NOMO-1 (cell line): ENCODE data around the gene TSC2.

Experiments
- DNase-seq, 2 experiments: peaks; one replicate each; lab custom pipeline; 2025; ENCODE audit not compliant: unreplicated experiment in 2 of 2; lab: John Stamatoyannopoulos, UW

Gene TSC2

DNA sequence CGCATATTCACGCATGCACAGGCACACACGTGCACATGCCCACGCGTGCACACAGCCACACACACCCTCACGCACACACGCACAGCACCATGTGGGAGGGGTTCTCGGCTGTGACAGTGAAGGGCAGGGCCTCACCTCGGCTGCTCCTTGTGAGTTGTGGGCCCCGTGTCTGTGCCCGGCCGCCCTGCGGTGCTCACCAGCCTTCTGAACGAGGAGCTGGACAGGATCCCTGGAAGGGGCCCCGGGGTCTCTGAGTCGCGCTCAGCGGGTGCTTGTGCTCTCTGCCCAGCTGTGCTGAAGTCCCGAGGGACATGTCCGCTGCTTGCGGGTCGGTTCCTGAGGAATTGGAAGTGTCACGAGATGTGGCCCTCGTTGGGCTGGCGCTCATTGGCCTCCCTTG is 16.1 kb downstream of the TSC2 start:
- no peak for DNase-seq

DNA sequence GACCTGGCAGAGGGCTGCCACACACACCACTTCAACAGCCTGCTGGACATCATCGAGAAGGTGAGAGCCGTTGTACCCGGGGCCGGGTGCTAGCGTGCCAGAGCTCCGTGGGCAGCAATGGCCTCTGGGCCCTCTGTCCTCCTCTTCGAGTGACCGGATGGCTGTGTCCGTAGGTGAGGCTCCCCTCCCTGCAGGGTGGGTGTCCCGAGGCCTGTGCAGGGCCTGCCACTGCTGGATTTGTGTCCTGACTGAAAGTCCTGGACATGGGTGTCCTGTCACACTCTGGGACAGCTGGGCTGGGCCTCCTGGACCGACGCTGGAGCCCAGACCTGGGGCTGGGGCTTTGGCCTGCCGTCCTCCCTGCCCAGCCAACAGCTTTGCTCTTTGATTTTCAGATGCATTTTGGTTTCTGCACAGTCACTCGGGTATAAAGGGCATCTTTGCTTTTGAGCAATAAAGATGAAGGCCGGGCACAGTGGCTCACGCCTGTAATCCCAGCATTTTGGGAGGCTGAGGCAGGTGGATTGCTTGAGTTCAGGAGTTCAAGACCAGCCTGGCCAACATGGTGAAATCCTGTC is 16.7 kb downstream of the TSC2 start:
- no peak for DNase-seq

DNA sequence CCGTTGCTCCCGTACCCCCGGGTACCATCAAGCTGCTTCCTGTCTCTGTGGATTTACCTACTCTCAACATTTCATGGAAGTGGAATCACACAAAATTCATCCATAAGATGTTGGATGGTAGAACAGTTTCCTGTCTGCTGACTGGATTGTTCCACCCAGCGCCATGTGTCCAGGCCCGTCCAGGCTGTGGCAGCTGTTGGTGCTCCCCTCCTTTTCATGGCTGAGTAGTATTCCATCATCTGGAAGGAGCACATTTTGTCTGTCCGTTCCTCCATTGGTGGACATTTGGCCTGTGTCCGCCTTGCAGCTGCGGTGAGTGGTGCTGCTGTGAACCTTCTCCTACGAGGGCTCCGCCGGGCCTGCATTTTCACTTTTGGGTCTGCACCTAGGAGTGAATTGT is 18.4 kb downstream of the TSC2 start:
- no peak for DNase-seq

DNA sequence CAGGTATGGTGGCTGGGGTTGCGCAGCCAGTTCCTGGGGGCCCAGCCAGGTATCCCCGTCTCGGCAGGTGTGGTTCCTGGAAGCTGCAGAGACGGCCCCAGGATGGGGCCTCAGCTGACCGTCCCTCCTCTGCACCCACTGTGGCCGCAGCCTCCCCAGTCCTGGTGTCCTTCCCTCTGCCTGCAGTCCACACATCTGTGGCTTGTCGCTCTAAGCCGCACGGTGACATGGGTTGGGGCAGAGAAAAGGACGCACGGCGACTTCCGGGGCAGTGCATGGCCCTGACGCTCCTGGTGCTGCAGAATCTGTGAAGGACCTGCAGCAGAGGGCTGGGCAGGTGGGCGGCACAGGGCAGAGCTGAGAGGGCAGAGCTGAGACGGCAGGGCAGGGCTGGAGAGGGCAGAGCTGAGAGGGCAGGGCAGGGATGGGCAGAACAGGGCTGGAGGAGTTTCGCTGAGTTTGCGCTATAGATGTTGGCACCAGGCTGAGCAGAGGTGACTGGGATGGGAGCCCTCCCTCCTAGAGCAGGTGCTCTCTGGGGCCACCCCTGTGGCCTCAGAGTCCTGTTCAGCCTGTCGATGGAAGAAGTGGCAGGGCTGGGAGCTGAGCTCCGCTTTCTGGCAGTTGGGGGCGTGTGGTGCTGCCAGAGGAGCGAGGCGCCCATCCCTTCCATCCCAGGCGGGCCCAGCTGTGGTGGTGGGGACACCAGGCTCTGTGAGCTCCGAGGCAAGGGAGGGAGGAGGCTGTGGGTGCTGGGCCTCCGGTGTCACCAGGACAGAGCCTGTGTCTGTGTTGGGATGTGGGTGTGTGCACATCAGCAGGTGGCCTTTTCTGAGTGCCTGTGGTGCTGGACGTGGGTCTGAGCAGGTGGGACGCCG is 23.0 kb downstream of the TSC2 start:
- no peak for DNase-seq

DNA sequence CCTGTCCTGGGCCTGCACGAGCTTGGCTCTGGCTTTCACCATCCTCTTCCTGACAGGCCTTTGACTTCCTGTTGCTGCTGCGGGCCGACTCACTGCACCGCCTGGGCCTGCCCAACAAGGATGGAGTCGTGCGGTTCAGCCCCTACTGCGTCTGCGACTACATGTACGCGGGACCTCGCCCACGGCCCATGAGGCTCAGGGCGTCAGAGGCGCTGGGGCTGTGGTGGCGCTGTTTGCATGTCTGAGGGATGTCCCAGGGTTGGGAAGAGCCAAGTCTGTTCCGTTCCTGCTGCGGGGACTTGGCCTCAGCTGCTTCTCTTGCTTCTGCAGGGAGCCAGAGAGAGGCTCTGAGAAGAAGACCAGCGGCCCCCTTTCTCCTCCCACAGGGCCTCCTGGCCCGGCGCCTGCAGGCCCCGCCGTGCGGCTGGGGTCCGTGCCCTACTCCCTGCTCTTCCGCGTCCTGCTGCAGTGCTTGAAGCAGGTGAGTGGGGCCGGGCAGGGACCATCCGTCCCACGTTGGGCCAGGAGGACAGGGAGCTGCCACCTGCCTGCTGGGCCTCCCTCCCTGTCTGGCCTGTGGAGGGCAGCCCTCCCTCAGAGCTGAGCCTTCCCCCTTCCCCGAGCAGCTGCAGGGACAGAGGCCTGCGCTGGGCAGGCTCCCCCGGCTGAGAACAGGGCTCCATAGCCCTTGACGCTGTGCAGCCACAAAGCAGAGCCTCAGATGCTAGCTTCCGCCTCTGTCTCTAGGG is 23.8 kb downstream of the TSC2 start:
- no peak for DNase-seq

DNA sequence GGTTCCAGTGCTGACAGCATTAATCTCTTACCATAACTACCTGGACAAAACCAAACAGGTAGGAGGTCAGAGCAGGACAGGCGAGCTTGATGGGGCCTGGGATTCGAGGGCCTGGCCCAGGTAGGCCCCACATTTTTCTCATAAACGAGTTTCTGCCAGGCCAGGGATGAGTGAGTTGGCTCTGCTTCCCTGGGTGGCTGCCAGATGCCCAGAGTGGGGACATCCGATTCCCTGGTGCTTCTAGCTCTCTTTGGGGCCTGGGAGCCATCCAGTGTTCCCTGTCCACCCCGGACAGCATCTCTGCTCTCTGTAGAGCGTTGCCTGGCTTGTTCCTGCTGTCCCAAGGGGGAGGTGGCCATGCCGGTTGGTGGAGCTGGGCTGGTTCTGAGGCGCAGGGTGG is 25.1 kb downstream of the TSC2 start:
- DNase-seq: no peak

DNA sequence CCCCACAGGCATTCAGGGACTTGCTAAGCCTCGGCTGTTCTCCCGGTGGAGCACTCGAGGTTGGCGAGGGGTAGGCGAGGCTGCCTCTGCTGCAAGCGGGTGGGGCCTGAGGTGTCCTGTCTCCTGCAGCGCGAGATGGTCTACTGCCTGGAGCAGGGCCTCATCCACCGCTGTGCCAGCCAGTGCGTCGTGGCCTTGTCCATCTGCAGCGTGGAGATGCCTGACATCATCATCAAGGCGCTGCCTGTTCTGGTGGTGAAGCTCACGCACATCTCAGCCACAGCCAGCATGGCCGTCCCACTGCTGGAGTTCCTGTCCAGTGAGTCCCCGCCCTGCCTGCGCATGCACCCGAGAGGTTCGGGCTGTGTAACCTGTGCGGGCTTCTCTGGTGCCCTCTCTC is 26.3 kb downstream of the TSC2 start:
- no peak for DNase-seq

DNA sequence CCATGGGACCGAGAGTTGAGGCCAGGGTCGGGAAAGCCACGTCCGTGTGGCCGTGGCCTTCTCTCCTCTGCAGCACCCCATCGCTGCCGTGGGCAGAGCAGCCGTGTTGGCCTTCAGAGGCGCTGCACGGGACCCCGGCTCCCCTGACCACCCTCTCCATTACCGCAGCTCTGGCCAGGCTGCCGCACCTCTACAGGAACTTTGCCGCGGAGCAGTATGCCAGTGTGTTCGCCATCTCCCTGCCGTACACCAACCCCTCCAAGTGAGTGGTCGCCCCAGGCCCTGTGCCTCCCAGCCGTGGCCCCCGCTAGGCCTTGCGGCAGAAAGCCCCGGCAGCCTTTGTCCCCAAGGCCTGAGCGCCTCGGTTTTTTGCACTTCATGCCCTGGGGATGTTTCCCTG is 27.8 kb downstream of the TSC2 start:
- no peak for DNase-seq

DNA sequence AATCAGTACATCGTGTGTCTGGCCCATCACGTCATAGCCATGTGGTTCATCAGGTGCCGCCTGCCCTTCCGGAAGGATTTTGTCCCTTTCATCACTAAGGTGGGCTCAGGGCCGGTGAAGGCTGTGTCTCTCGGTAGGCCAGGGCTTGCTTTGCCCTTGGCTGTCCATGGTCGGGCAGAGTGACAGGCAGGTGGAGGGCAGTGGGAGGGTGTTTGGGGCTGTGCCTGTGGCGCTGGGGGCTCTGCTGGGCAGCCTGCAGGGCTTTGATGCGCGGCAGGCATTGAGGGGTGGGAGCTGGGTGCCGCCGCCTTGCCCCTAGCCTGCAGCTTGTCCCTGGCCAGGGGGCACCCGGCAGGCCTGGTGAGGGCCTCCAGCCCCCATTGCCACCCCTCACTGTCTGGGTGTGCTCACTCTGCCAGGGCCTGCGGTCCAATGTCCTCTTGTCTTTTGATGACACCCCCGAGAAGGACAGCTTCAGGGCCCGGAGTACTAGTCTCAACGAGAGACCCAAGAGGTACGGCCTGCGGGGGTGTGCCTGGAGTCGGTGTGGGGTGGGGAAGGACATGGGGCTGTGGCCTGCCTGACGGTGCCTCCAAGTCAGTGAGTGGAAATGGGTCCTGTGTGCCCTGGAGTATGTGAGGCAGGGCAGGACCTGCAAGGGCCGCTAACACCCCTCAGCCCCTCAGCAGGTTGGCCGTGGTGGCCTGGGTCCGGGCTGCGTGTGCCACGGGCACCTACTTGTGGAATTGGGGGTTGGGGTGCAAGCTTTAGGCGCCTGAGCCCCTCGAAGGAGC is 28.5 kb downstream of the TSC2 start:
- no peak for DNase-seq

DNA sequence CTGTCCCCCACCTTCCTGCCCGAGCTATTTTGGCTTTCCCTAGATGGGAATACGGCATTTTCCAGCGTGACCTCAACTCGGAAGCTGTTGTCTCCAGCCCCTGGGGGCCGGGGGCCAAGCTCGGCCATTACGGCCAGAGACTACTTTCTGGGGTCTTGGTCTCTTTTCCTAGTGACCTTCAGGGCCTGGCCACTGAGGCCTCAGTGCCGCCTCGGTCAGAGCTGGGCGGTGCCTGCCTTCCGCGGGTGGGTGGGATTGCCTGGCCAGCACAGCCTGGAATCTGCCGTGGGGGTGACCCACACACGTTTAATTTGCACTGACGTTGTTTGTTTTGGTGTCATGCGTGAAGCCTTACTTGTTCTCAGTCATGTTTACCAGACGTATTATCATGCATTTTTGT is 29.2 kb downstream of the TSC2 start:
- DNase-seq: no peak

DNA sequence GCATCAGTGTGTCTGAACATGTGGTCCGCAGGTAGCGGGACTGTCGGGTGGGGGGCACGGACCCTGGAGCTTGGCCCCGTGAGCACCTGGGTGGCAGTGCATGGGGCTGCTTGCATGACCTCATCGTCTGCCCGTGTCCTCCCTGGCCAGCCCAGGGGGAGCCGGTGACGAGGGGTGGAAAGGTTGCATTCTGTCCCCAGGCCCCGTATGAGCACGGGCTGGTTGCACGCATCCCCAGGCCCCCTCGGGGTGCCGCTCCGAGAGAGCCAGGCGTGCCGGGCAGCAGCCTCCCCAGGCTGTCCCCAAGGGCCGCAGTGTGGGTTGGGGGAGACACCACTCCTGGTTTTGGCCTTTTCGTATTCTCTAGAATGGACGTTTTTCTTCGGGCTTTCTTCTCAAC is 29.9 kb downstream of the TSC2 start:
- no peak for DNase-seq

DNA sequence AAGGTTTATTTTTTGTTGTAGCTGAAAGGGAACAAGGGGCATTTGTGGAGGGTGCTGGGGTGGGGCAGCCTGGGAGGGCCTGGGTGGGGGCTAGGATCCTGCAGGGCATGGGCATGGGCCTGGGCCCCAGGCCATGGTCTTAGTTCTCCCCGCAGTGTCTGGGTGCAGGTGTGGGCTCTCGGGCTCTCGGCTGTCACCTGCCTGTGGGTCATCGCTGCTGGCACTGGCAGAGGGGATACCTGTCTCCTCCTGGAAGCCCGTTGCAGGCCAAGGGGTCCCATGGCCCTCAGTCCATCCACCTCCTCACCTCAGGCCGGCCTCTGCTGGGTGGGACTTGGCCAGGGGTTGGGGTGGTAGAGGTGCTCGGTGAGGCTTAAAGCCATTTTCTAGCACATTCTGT is 30.3 kb downstream of the TSC2 start:
- DNase-seq: no peak

DNA sequence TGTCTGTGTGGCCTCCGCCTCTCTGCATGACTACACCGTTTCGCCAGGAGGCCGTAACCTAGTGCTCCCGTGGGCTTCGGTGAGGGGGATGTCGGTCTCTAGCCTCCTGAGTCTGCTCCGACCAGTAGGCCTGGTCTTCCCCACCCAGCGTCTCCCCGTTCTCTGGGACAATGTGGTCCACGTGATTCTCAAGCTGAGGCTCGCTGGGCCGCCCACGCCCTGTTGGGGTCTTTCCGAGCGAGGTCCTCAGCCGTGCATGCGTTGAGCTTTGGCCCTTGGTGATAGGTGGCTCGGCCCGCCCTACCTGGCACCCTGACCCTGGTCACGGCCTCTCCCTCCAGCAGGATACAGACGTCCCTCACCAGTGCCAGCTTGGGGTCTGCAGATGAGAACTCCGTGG is 30.9 kb downstream of the TSC2 start:
- no peak for DNase-seq

DNA sequence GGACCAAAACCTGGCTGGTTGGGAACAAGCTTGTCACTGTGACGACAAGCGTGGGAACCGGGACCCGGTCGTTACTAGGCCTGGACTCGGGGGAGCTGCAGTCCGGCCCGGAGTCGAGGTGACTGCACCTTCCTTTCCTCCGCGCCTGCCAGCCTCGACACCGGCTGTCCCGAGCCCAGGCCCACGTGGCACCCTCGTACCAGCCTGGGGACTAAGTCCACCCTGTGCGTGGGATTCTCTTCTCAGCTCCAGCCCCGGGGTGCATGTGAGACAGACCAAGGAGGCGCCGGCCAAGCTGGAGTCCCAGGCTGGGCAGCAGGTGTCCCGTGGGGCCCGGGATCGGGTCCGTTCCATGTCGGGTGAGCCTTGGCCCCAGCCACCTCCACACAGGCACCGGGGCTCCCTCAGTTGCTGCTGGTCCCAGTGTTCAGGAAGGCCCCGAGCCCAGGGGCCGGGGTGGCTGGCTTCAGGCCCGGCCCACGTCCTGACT is 31.6 kb downstream of the TSC2 start:
- no peak for DNase-seq

DNA sequence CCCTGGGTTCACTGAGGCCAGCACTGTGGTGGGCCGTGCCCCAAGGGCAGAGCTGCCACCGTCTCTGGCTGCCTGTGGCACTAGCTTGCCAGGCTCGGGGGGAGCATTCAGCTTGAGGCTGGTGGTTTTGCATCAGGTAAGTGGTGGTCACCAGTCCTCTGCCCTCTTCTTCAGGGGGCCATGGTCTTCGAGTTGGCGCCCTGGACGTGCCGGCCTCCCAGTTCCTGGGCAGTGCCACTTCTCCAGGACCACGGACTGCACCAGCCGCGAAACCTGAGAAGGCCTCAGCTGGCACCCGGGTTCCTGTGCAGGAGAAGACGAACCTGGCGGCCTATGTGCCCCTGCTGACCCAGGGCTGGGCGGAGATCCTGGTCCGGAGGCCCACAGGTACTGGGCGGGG is 32.2 kb downstream of the TSC2 start:
- no peak for DNase-seq

DNA sequence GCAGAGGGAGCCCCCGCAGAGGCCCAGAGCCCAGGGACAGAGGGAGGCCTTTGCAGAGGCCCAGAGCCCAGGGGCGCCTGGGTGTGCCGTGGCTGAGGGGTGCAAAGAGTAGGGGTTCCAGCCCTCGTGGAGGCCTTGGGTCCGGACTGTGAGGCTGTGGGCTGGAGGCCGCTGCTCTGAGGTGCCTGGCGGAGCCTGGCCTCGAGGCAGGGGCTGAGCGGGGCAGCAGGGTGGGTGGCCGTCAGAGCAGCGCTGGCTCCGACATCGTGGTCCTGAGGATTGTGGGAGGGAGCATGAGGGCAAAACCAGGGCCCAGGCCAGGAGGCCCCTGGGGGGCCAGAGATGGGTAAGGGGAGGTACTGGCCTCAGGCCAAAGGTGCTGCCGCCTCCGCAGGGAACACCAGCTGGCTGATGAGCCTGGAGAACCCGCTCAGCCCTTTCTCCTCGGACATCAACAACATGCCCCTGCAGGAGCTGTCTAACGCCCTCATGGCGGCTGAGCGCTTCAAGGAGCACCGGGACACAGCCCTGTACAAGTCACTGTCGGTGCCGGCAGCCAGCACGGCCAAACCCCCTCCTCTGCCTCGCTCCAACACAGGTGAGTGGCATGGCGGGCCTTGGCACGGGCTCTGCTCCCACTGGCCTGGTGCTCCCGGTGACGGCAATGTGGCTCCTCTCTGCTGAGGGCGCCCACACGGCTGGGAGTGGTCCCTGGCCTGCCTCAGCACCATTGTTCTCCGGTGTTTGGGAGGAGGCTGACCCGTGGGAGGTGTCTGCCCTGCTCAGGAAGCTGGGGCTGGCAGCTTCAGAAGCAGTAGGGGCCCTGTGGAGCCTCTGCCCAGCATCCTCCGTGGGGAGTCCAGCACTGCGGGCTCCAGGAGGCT is 33.7 kb downstream of the TSC2 start:
- DNase-seq: no peak

DNA sequence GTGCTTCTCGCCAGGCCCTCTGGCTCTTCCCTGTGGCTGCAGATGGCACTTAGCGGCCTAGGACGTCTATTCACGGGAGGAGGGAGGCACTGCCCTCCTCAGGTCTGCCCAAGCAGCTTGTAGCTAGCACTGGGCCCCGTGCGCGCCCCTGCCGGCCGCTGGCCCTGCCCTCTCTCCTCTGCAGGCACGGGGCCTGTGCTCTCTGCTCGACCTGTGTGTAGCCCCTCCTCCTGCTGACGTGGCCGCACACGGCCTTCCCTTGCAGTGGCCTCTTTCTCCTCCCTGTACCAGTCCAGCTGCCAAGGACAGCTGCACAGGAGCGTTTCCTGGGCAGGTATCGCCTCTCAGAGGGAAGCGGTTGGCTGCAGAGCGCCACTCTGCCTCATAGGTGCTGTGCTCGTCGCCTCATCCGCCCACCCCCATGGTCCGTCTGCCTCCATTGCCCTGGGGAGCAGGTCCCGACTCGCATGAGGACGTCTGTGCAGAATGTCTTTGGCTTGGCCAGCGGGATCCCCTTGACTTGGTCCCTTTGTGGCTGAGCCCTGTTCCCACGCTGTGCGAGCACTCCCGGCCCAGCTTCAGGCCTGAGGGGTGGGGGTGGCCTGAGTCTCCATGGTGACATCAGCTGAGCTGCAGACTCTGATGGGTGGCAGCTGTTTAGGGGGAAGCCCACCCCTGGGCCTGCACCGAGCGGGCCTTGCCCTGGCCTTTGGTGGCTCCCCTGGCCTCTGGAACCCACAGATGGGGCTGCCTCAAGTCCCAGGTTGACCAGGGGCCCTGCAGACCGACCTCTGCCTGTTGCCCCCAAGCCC is 34.6 kb downstream of the TSC2 start:
- DNase-seq: no peak

DNA sequence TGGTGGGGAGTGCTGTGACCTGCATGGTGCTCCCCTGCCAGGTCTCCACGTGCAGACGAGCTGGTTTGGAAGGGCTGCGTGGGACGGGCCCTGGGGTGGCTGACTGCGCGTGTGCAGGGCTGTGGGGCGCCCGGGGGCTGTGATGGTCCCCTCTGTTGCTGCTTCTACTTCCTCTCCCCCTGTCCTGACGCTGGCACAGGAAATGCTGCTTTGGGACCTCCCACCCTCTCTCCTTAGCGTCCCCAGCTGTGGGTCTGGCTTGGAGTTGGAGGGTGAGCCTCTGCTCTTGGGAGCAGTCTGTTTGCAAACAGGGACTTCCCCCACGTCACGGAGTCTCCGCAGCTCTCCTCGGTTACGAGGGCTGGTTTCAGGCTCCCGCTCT is 35.2 kb downstream of the TSC2 start:
- no peak for DNase-seq

DNA sequence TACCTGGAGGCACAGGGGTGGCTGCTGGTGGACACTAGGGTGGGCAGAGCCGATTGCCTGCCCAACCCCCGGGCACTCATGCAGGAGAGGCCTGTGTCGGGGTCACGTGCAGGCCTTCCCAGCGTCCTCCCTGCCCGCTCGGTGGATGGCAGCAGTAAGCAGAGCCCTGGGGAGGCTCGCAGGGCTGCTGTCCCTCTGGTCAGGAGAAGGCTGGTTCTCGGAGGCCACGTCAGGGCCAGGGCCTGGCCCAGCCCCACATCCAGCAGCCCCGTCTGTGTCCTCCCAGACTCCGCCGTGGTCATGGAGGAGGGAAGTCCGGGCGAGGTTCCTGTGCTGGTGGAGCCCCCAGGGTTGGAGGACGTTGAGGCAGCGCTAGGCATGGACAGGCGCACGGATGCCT is 35.6 kb downstream of the TSC2 start:
- DNase-seq: no peak
